ENCODE results near the gene POLDIP2. TPM values are rescaled to one million over a fixed set of nuclear protein-coding genes. Genes with fewer than 3 reads are reported as not detected.

POLDIP2 gene
- total and polyA plus RNA-seq, 2 of the 13 experiments (the other 11 are each of a cell fraction or from before 2014, with no cell fraction given) = 85.9 to 114 TPM

DNA sequence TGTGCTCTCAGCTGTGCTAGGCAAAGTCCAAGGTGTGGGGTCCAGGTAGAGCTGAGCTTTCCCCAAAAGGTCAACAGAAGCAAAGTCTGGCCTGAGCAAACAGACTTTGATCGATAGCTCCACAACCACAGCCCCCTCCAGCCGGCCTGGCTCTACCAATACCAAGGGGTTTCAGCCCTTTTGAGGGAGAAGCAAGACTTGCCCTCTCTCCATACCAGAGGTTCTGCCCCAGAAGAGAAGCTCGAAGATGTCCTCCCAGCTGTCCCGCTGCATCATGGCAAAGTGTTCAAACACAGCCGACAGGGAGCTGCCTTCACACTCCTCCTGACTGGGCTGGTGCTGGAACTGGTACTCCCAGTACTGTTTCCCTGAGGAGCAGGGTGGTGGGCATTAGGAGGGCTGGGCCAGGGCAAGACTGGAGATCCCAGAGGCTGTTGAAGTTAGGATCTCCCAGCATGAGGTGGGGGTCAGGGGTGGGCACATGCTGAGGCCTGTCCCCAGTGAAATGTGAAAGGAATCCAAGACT, 11.0 kb upstream of the POLDIP2 start (continued):
- TF ChIP-seq, protein P1, sequence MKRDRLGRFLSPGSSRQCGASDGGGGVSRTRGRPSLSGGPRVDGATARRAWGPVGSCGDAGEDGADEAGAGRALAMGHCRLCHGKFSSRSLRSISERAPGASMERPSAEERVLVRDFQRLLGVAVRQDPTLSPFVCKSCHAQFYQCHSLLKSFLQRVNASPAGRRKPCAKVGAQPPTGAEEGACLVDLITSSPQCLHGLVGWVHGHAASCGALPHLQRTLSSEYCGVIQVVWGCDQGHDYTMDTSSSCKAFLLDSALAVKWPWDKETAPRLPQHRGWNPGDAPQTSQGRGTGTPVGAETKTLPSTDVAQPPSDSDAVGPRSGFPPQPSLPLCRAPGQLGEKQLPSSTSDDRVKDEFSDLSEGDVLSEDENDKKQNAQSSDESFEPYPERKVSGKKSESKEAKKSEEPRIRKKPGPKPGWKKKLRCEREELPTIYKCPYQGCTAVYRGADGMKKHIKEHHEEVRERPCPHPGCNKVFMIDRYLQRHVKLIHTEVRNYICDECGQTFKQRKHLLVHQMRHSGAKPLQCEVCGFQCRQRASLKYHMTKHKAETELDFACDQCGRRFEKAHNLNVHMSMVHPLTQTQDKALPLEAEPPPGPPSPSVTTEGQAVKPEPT (CRISPR knock-in tag; IDR thresholded peaks at IDR 0.05; ENCODE audit: low read depth) = 0 out of 2 replicates have a peak, but pooled peaks have one; percentile 16
- TF ChIP-seq ZNF550 (CRISPR knock-in tag; IDR thresholded peaks at IDR 0.05; ENCODE audit: borderline replicate concordance) (no peak), MAF1 (CRISPR knock-in tag; IDR thresholded peaks at IDR 0.05; ENCODE audit: borderline replicate concordance) (no peak), ZNF24 (IDR thresholded peaks at IDR 0.05) (no peak), RXRA (CRISPR knock-in tag; IDR thresholded peaks at IDR 0.05) (peak; percentile 89; the same call in 1 of the 2 replicates), JUN (CRISPR knock-in tag; IDR thresholded peaks at IDR 0.05) (no peak), ZSCAN21 (CRISPR knock-in tag; IDR thresholded peaks at IDR 0.05; ENCODE audit: borderline replicate concordance) (no peak), FOXM1 (CRISPR knock-in tag; IDR thresholded peaks at IDR 0.05) (no peak), POLR2AphosphoS2 (IDR thresholded peaks at IDR 0.05; ENCODE audit: low read depth, low read length) (no peak), MEF2D (CRISPR knock-in tag; IDR thresholded peaks at IDR 0.05) (peak; percentile 87), ZBTB7A (CRISPR knock-in tag; IDR thresholded peaks at IDR 0.05) (peak; percentile 91), AKAP8 (CRISPR knock-in tag; IDR thresholded peaks at IDR 0.05) (no peak), ZNF598 (CRISPR knock-in tag; IDR thresholded peaks at IDR 0.05; ENCODE audit: borderline replicate concordance) (no peak), ZNF446 (CRISPR knock-in tag; IDR thresholded peaks at IDR 0.05) (no peak), ATM (IDR thresholded peaks at IDR 0.05; ENCODE audit: borderline replicate concordance) (no peak), RCOR2 (CRISPR knock-in tag; IDR thresholded peaks at IDR 0.05) (peak; percentile 88), SP2 (CRISPR knock-in tag; IDR thresholded peaks at IDR 0.05) (no peak), KAT2B (IDR thresholded peaks at IDR 0.05; ENCODE audit: borderline replicate concordance, low read depth, low read length) (peak; percentile 52; the same call in 1 of the 2 replicates), EEA1 (CRISPR knock-in tag; IDR thresholded peaks at IDR 0.05; ENCODE audit: borderline replicate concordance) (no peak), CEBPB (IDR thresholded peaks at IDR 0.05; ENCODE audit: borderline replicate concordance, low read depth, low read length) (no peak), TCF12 (IDR thresholded peaks at IDR 0.05) (no peak), TCF12 (CRISPR knock-in tag; IDR thresholded peaks at IDR 0.05) (peak; percentile 92; the same call in 1 of the 2 replicates), ZNF296 (CRISPR knock-in tag; conservative IDR thresholded peaks at IDR 0.05) (no peak), ZNF709 (CRISPR knock-in tag; IDR thresholded peaks at IDR 0.05) (no peak)
- TF ChIP-seq, protein P2, sequence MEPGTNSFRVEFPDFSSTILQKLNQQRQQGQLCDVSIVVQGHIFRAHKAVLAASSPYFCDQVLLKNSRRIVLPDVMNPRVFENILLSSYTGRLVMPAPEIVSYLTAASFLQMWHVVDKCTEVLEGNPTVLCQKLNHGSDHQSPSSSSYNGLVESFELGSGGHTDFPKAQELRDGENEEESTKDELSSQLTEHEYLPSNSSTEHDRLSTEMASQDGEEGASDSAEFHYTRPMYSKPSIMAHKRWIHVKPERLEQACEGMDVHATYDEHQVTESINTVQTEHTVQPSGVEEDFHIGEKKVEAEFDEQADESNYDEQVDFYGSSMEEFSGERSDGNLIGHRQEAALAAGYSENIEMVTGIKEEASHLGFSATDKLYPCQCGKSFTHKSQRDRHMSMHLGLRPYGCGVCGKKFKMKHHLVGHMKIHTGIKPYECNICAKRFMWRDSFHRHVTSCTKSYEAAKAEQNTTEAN (CRISPR knock-in tag; conservative IDR thresholded peaks at IDR 0.05) = 0 out of 2 replicates have a peak, but pooled peaks have one; percentile 62
- TF ChIP-seq, protein P3, sequence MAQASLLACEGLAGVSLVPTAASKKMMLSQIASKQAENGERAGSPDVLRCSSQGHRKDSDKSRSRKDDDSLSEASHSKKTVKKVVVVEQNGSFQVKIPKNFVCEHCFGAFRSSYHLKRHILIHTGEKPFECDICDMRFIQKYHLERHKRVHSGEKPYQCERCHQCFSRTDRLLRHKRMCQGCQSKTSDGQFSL (CRISPR knock-in tag; IDR thresholded peaks at IDR 0.05) = peak; percentile 81; the same call in 1 of the 2 replicates
- TF ChIP-seq, protein P4, sequence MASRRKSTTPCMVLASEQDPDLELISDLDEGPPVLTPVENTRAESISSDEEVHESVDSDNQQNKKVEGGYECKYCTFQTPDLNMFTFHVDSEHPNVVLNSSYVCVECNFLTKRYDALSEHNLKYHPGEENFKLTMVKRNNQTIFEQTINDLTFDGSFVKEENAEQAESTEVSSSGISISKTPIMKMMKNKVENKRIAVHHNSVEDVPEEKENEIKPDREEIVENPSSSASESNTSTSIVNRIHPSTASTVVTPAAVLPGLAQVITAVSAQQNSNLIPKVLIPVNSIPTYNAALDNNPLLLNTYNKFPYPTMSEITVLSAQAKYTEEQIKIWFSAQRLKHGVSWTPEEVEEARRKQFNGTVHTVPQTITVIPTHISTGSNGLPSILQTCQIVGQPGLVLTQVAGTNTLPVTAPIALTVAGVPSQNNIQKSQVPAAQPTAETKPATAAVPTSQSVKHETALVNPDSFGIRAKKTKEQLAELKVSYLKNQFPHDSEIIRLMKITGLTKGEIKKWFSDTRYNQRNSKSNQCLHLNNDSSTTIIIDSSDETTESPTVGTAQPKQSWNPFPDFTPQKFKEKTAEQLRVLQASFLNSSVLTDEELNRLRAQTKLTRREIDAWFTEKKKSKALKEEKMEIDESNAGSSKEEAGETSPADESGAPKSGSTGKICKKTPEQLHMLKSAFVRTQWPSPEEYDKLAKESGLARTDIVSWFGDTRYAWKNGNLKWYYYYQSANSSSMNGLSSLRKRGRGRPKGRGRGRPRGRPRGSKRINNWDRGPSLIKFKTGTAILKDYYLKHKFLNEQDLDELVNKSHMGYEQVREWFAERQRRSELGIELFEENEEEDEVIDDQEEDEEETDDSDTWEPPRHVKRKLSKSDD (CRISPR knock-in tag; IDR thresholded peaks at IDR 0.05; ENCODE audit: low read depth) = no peak
